IMR-90 (cell line): ENCODE data around the gene CC2D1A. TPM values are rescaled to one million over a fixed set of nuclear protein-coding genes. Genes with fewer than 3 reads are reported as not detected.
A peak's percentile ranks its signal among the peaks of the same experiment; 100 is the strongest.

Experiments
- ATAC-seq: fragments of 200-7000 bp; cut with Tn5 transposase; 2 replicates; pipeline ENCODE4 v1.9.1; 2020; ENCODE audit warnings: low read depth, mild to moderate bottlenecking, moderate library complexity
- BruUV-seq: library from RNA; stranded (reverse); fragments of 400-500 nt; replicated peaks from 2 replicates; lab custom pipeline; 2021; lab: Mats Ljungman, UMichigan
- CTCF ChIA-PET: fragments of 300-600 bp; formaldehyde crosslinking; extraction: SDS; loops from one replicate; lab custom pipeline; 2021; ENCODE audit warnings: antibody characterized with exemption; lab: Yijun Ruan, JAX
- POLR2A ChIA-PET: fragments of 300-600 bp; sonication (Branson Sonifier 250); formaldehyde crosslinking; loops from one replicate; lab custom pipeline; 2022; ENCODE audit warnings: antibody characterized with exemption; ENCODE audit not compliant: unreplicated experiment; lab: Charles Lee
- DNase-seq: peaks from one replicate; pipeline ENCODE4 v3.0.0; 2013
- H2AFZ ChIP-seq: replicated peaks from 2 replicates; pipeline ENCODE3; 2013; ENCODE audit warnings: low read length, mild to moderate bottlenecking; ENCODE audit not compliant: poor library complexity
- H2AK5ac ChIP-seq: 2 replicates; pipeline ENCODE4 v1.6.1; 2013; ENCODE audit warnings: low read depth, low read length, inconsistent platforms
- H2AK9ac ChIP-seq: replicated peaks from 2 replicates; pipeline ENCODE3; 2013; ENCODE audit warnings: mild to moderate bottlenecking, low read depth, low read length, moderate library complexity; ENCODE audit not compliant: poor library complexity
- H2BK120ac ChIP-seq: 2 replicates; pipeline ENCODE4 v1.6.1; 2013; ENCODE audit warnings: low read depth, low read length, inconsistent platforms
- H2BK15ac ChIP-seq: 3 replicates; pipeline ENCODE4 v1.6.1; 2013; ENCODE audit warnings: low read depth, low read length, inconsistent platforms
- H2BK20ac ChIP-seq: 2 replicates; pipeline ENCODE4 v1.6.1; 2013; ENCODE audit warnings: low read depth, mild to moderate bottlenecking, inconsistent platforms, low read length, moderate library complexity
- H2BK5ac ChIP-seq: 2 replicates; pipeline ENCODE4 v1.6.1; 2013; ENCODE audit warnings: mild to moderate bottlenecking, low read depth, low read length, inconsistent platforms; ENCODE audit not compliant: poor library complexity, severe bottlenecking
- H3K14ac ChIP-seq: replicated peaks from 2 replicates; pipeline ENCODE4 v1.6.1; 2013; ENCODE audit warnings: low read depth, low read length, inconsistent platforms
- H3K18ac ChIP-seq: 2 replicates; pipeline ENCODE4 v1.6.1; 2013; ENCODE audit warnings: low read depth, low read length, control low read depth
- H3K23ac ChIP-seq: 2 replicates; pipeline ENCODE4 v1.6.1; 2013; ENCODE audit warnings: low read depth, low read length, inconsistent platforms
- H3K27ac ChIP-seq: 2 replicates; pipeline ENCODE4 v1.5.1; 2013; ENCODE audit warnings: mild to moderate bottlenecking, control low read depth, low read length; ENCODE audit not compliant: insufficient read depth
- H3K27me3 ChIP-seq: 2 replicates; pipeline ENCODE4 v1.6.1; 2013; ENCODE audit warnings: low read length; ENCODE audit not compliant: control insufficient read depth, insufficient read depth
- H3K36me3 ChIP-seq: 2 replicates; pipeline ENCODE4 v1.6.1; 2013; ENCODE audit warnings: low read length, mixed read lengths; ENCODE audit not compliant: control insufficient read depth, insufficient read depth
- H3K4ac ChIP-seq: 2 replicates; pipeline ENCODE4 v1.6.1; 2013; ENCODE audit warnings: low read depth, low read length, inconsistent platforms
- H3K4me1 ChIP-seq: 2 replicates; pipeline ENCODE4 v1.6.1; 2013; ENCODE audit warnings: low read length, mixed read lengths; ENCODE audit not compliant: control insufficient read depth, insufficient read depth
- H3K4me2 ChIP-seq: 2 replicates; pipeline ENCODE4 v1.6.1; 2013; ENCODE audit warnings: low read depth, mild to moderate bottlenecking, control low read depth, low read length, moderate library complexity
- H3K4me3 ChIP-seq: 2 replicates; pipeline ENCODE4 v1.5.1; 2013; ENCODE audit warnings: low read depth, mild to moderate bottlenecking, control low read depth, low read length, moderate library complexity; ENCODE audit not compliant: insufficient read depth
- H3K56ac ChIP-seq: 2 replicates; pipeline ENCODE4 v1.6.1; 2013; ENCODE audit warnings: low read length, inconsistent platforms; ENCODE audit not compliant: insufficient read depth; ENCODE audit errors: extremely low read depth
- H3K79me1 ChIP-seq, 2 experiments: 2 replicates each; pipeline ENCODE4 v1.6.1; 2013; ENCODE audit warnings: low read length in 2 of 2, inconsistent platforms in 1 of 2, low read depth in 1 of 2
- H3K9ac ChIP-seq: 2 replicates; pipeline ENCODE4 v1.6.1; 2013; ENCODE audit warnings: low read depth, low read length, control low read depth
- H3K9me1 ChIP-seq: 2 replicates; pipeline ENCODE4 v1.6.1; 2013; ENCODE audit warnings: low read length, inconsistent platforms; ENCODE audit not compliant: insufficient read depth
- H3K9me3 ChIP-seq: 2 replicates; pipeline ENCODE4 v1.6.1; 2013; ENCODE audit warnings: low read length; ENCODE audit not compliant: control insufficient read depth, insufficient read depth
- H4K20me1 ChIP-seq: 2 replicates; pipeline ENCODE4 v1.6.1; 2013; ENCODE audit warnings: low read length, inconsistent platforms; ENCODE audit not compliant: insufficient read depth
- H4K5ac ChIP-seq: 2 replicates; pipeline ENCODE4 v1.6.1; 2013; ENCODE audit warnings: mild to moderate bottlenecking, low read depth, low read length, control low read depth
- H4K8ac ChIP-seq, 2 experiments: 2 replicates each; pipeline ENCODE4 v1.6.1; 2013; ENCODE audit warnings: low read depth in 2 of 2, low read length in 2 of 2, control low read depth in 1 of 2, inconsistent platforms in 1 of 2
- H4K91ac ChIP-seq: 2 replicates; pipeline ENCODE4 v1.6.1; 2013; ENCODE audit warnings: low read depth, low read length, inconsistent platforms; ENCODE audit not compliant: insufficient read depth
- BHLHE40 ChIP-seq: fragments of 150-350 bp; IDR thresholded peaks from 2 replicates; pipeline ENCODE4 v1.6.1; 2016; ENCODE audit warnings: mild to moderate bottlenecking, low read depth, low read length
- CEBPB ChIP-seq: IDR thresholded peaks from 2 replicates; pipeline ENCODE4 v1.6.1; 2012; ENCODE audit warnings: low read depth, low read length, improper control_type of control experiment
- MAFK ChIP-seq: IDR thresholded peaks from 2 replicates; pipeline ENCODE4 v1.6.1; 2012; ENCODE audit warnings: low read depth, low read length, improper control_type of control experiment
- MAZ ChIP-seq: IDR thresholded peaks from 2 replicates; pipeline ENCODE4 v1.6.1; 2012; ENCODE audit warnings: low read depth, mild to moderate bottlenecking, low read length, improper control_type of control experiment, moderate library complexity, borderline replicate concordance
- MXI1 ChIP-seq: IDR thresholded peaks from 2 replicates; pipeline ENCODE4 v1.6.1; 2012; ENCODE audit warnings: low read depth, mild to moderate bottlenecking, low read length, moderate library complexity, borderline replicate concordance
- NFE2L2 ChIP-seq: fragments of 150-350 bp; IDR thresholded peaks from 2 replicates; pipeline ENCODE4 v1.6.1; 2016; ENCODE audit warnings: low read depth, mild to moderate bottlenecking, low read length
- POLR2A ChIP-seq: IDR thresholded peaks from 2 replicates; pipeline ENCODE4 v1.6.1; 2012; ENCODE audit warnings: mild to moderate bottlenecking, low read depth, low read length
- WGBS, 2 experiments: methylation state at CpG; one replicate each; pipeline versions ENCODE4 v1.1.5 to v1.1.7; 2013; ENCODE audit warnings: missing lambda C conversion rate in 2 of 2; ENCODE audit not compliant: insufficient read length in 1 of 2; ENCODE audit errors: extremely low coverage in 2 of 2; 5-methylcytosine and 5-hydroxymethylcytosine counted together
- dilution Hi-C: fragments of 300-500 bp; cut with HindIII; formaldehyde crosslinking; loops from one replicate; pipeline ENCODE4 v1.14.3; 2018; ENCODE audit warnings: low sequenced_read_pairs; ENCODE audit not compliant: unreplicated experiment
- in situ Hi-C: fragments of 300-500 bp; cut with MboI; formaldehyde crosslinking; loops from 3 replicates; pipeline ENCODE4 v1.14.3; 2019; ENCODE audit warnings: low sequenced_read_pairs, inconsistent platforms, mixed read lengths
- intact Hi-C: fragments of 100-400 bp; cut with micrococcal nuclease; formaldehyde crosslinking; loops from 2 replicates; pipeline ENCODE4 v1.10.0; 2022
- polyA plus RNA-seq, 3 experiments: library from polyadenylated mRNA; depleted of rRNA; stranded (reverse); fragments of >200 nt; gene quantifications; 2 replicates each; pipeline ENCODE4 v1.2.3, GENCODE V29; 2012; ENCODE audit warnings: low replicate concordance in 1 of 3
- total RNA-seq: library from RNA; depleted of rRNA; stranded (reverse); fragments of >200 nt; gene quantifications from 2 replicates; pipeline ENCODE4 v1.2.3, GENCODE V29; 2012
- TF ChIP-seq, protein P1 (sequence below): fragments of 150-350 bp; IDR thresholded peaks from 2 replicates; pipeline ENCODE4 v1.6.1; 2017; ENCODE audit warnings: mild to moderate bottlenecking, antibody characterized with exemption, low read length, low read depth
- TF ChIP-seq, protein P2 (sequence below): conservative IDR thresholded peaks from 2 replicates; pipeline ENCODE4 v1.5.1; 2012; ENCODE audit warnings: mild to moderate bottlenecking, low read depth, low read length, improper control_type of control experiment

CC2D1A gene
- total and polyA plus RNA-seq, 2 of the 4 experiments (the other 2 are of a cell fraction): 4.1 to 14.7 TPM

DNA sequence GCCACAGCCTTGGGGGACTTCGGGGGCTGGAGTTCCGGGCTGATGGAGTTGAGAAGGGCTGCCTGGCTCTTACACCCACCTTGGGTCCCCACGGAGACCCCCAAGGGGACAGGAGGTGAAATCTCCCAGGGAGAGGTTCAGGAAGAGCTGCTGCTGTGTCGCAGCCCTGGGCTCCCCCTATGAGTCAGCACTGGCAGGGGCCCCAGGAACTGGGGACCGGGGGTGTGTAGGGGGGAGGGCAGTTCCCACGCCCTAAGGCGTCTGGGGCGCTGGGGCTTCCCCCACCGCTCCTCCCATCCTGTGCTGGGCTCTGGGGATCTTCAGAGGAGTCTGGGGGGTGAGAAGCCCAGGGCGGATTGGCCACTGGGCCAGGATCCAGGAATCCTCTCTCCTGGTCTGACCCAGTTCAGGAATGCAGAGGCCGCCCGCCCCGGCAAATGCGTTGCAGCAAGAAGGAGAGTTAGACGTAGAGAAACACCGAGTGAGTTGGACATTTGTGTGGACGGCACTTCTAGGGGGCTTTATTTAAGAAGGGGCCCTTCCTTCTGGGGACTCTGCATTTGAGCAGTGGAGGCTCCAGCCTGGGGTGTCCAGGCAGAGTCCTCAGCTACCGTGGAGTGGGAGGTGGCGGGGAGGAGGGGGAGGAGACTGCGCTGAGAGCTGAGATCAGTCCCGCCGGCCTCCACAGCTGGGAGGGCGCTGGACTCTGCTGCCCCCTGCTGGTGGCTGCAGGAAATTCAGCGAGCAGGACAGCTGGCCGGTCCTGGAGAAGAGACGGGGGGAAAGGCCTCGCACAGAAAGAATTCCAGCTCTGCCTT, 44.1 kb upstream of the CC2D1A start (continued):
- TF ChIP-seq MAZ (peak; percentile 80), MAFK (no peak), CEBPB (peak; percentile 46; the same call in 1 of the 2 replicates)

DNA sequence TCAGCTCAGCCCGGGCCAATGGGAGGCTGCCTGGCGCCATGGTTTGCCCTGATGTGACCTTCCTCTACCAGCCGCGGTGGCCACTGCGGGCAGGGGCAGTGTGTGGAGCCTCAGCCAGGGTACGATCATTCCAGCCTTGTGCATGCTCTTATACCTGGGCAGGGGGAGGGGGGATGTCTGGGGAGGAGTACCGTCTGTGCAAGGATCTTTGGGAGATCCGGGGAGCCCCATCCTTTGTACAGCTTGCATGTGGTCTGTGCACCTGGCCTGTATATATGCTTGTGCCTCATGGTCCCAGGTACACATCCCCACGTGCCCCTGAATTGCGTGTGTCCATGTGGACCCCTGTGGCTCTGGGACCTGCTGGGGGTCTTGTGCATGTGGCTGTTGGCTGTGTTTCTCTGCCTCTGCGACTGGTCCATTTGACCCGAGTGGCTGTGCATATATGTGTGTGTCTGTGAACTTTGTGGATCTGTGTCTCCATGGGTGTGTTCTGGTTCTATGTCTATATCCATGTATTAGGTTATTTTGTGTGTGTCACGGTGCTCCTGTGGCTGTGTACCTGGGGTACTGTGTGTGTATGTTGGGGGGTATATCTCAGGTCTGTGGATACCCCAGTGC, 41.8 kb upstream of the CC2D1A start:
- in situ Hi-C loops: loop anchor here (5.0 to 25.0 kb wide), 3 partner anchors 82 to 577 kb away; no protein-coding TSS in a partner anchor
- Histone ChIP-seq H2BK15ac (no peak overlapping the region; the same call in 2 of the 3 replicates), H2AFZ (peak overlapping the region; percentile 74), H3K9me1 (peaks cover 9% of the 10 kb centered on the region), H2BK20ac (peak overlapping the region; percentile 16; the same call in 1 of the 2 replicates), H3K36me3 (no peaks in the 10 kb centered on the region), H3K56ac (no peak overlapping the region), H3K23ac (peak overlapping the region; percentile 44; the same call in 1 of the 2 replicates), H3K27ac (no peak overlapping the region; the same call in 1 of the 2 replicates), H3K79me1 (peaks cover 14 to 47% of the 10 kb centered on the region in 2 experiments; a peak in 3 of 4 replicates), H2AK5ac (peak overlapping the region; percentile 74), H3K14ac (no peak overlapping the region), H4K5ac (no peak overlapping the region), H2BK5ac (no peak overlapping the region), H4K8ac (peak overlapping the region in 1 of 2 experiments; percentile 42; a peak in 1 of 4 replicates), H3K9ac (no peak overlapping the region), H3K18ac (no peak overlapping the region), H3K4ac (peak overlapping the region; percentile 37), H3K4me1 (peaks cover 13% of the 10 kb centered on the region), H3K4me3 (no peak overlapping the region), H4K20me1 (no peaks in the 10 kb centered on the region), H3K9me3 (no peaks in the 10 kb centered on the region), H2AK9ac (peak overlapping the region; percentile 15), H4K91ac (peak overlapping the region; percentile 48), H3K27me3 (no peaks in the 10 kb centered on the region), H2BK120ac (peak overlapping the region; percentile 12; the same call in 1 of the 2 replicates), H3K4me2 (no peak overlapping the region)
- dilution Hi-C loops: no loop called here
- CTCF ChIA-PET: interaction anchor here (1.0 kb wide), 1 partner anchor 28 kb away, joined by 5 read pairs; no protein-coding TSS in a partner anchor
- POLR2A ChIA-PET: no interaction called here
- no TSS peak for BruUV-seq
- intact Hi-C loops: loop anchor here (5.0 kb wide), 1 partner anchor 132 kb away; no protein-coding TSS in a partner anchor
- DNase-seq (no peak), ATAC-seq (no peak)
- 56% methylated on average over 4 of the region's 13 CpGs; no CpG with 5 or more reads in 1 of the 2 experiments for WGBS, 2 experiments
- TF ChIP-seq, protein P1, sequence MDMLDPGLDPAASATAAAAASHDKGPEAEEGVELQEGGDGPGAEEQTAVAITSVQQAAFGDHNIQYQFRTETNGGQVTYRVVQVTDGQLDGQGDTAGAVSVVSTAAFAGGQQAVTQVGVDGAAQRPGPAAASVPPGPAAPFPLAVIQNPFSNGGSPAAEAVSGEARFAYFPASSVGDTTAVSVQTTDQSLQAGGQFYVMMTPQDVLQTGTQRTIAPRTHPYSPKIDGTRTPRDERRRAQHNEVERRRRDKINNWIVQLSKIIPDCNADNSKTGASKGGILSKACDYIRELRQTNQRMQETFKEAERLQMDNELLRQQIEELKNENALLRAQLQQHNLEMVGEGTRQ: no peak
- TF ChIP-seq BHLHE40 (no peak), POLR2A (no peak), MAZ (no peak), MXI1 (no peak), MAFK (no peak), NFE2L2 (no peak)
- TF ChIP-seq, protein P2, sequence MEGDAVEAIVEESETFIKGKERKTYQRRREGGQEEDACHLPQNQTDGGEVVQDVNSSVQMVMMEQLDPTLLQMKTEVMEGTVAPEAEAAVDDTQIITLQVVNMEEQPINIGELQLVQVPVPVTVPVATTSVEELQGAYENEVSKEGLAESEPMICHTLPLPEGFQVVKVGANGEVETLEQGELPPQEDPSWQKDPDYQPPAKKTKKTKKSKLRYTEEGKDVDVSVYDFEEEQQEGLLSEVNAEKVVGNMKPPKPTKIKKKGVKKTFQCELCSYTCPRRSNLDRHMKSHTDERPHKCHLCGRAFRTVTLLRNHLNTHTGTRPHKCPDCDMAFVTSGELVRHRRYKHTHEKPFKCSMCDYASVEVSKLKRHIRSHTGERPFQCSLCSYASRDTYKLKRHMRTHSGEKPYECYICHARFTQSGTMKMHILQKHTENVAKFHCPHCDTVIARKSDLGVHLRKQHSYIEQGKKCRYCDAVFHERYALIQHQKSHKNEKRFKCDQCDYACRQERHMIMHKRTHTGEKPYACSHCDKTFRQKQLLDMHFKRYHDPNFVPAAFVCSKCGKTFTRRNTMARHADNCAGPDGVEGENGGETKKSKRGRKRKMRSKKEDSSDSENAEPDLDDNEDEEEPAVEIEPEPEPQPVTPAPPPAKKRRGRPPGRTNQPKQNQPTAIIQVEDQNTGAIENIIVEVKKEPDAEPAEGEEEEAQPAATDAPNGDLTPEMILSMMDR: no peak
